Activated CD8-positive, alpha-beta memory T cell treated with anti-CD3 and anti-CD28 coated beads, Interleukin-2, amount 50 U/mL, for 1 hour (primary cell): ENCODE measurements around the gene ALDH1L2.

Experiments used
- DNase-seq: peaks from one replicate; pipeline ENCODE4 v3.0.0-alpha.2; 2020; ENCODE audit errors: extremely low read depth

The ALDH1L2 gene

GRCh38 chr12:105083551-105084105, 630 bp downstream of the ALDH1L2 start:
- DNase-seq, result no peak

GRCh38 chr12:105083031-105083430, 1.2 kb downstream of the ALDH1L2 start:
- no peak for DNase-seq

GRCh38 chr12:105078712-105079570, 5.3 kb downstream of the ALDH1L2 start:
- DNase-seq, result no peak

- no peak for DNase-seq
These were observed 6.8 kb downstream of the ALDH1L2 start for GRCh38 chr12:105077435-105077834.

GRCh38 chr12:105076913-105077312, 7.3 kb downstream of the ALDH1L2 start:
- no peak for DNase-seq

GRCh38 chr12:105076098-105076497, 8.2 kb downstream of the ALDH1L2 start:
- no peak for DNase-seq

- DNase-seq, result no peak
These were observed 11.3 kb downstream of the ALDH1L2 start for GRCh38 chr12:105072888-105073488.

- no peak for DNase-seq
These were observed 12.3 kb downstream of the ALDH1L2 start for GRCh38 chr12:105071981-105072380.

GRCh38 chr12:105069936-105070702, 14.1 kb downstream of the ALDH1L2 start:
- DNase-seq, result no peak

GRCh38 chr12:105067511-105068031, 16.7 kb downstream of the ALDH1L2 start:
- DNase-seq, result no peak

GRCh38 chr12:105064564-105065178, 19.6 kb downstream of the ALDH1L2 start:
- no peak for DNase-seq

GRCh38 chr12:105060715-105061378, 23.4 kb downstream of the ALDH1L2 start:
- no peak for DNase-seq

- no peak for DNase-seq
These were observed 27.1 kb downstream of the ALDH1L2 start for GRCh38 chr12:105057174-105057573.

GRCh38 chr12:105053116-105053572, 31.1 kb downstream of the ALDH1L2 start:
- DNase-seq, result peak; percentile 38

GRCh38 chr12:105051981-105052380, 32.3 kb downstream of the ALDH1L2 start:
- no peak for DNase-seq

GRCh38 chr12:105048315-105048714, 35.9 kb downstream of the ALDH1L2 start:
- DNase-seq, result no peak

GRCh38 chr12:105047308-105047707, 37.0 kb downstream of the ALDH1L2 start:
- no peak for DNase-seq

GRCh38 chr12:105041186-105041585, 43.1 kb downstream of the ALDH1L2 start:
- no peak for DNase-seq

- no peak for DNase-seq
These were observed 43.8 kb downstream of the ALDH1L2 start for GRCh38 chr12:105040476-105040875.

GRCh38 chr12:105036937-105037649, 47.2 kb downstream of the ALDH1L2 start:
- no peak for DNase-seq
